Skin epidermis (tissue), 12 donors: ENCODE data around the gene KCNK17.

Source experiments
- H3K27ac ChIP-seq, 21 experiments: fragments of 200-600 bp; sonication (generic) in 11 of 21; one replicate each; pipeline ENCODE4 v1.5.0; 2020; ENCODE audit warnings: mild to moderate bottlenecking in 3 of 21, inconsistent platforms in 2 of 21, moderate library complexity in 2 of 21
- H3K4me3 ChIP-seq, 7 experiments: fragments of 200-600 bp; sonication (generic) in 2 of 7; one replicate each; pipeline ENCODE4 v1.5.0; 2020; ENCODE audit warnings: inconsistent platforms in 2 of 7, mild to moderate bottlenecking in 2 of 7, moderate library complexity in 1 of 7

The KCNK17 gene

DNA sequence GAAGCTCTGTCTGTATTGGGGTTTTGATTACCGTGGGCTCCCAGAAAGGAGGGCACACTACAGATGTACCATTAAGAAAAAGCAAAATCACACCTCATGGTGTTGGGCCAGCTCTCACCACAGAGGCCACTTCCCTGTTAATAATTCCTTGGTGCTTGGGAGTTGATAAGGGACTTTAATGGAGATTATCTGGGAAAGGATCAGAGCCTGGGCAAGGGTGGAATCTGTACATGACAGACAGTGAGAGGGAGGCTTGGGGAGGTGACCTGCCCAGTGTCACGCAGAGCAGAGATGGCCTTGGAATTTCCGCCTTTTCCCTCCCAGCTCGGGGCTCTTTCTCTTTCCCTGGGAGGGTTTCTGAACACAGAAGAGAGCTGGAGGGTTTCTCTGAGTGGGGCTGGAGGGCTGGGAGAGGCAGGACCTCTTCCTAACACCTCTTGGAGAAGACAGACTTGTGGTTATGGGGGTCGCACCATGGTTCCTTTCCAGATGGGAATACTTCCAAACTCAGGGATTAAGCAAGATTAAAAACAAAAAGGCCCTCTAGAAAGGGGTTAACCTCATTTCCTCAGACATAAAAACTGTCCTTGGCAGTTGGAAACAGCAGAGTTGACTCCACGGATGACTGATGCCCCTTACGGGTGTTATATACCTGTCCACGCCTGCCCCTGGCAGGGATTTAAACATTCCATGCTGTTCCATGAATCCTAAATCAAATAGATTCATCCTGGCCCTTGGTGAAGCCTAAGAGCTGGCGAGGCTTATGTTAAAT is 25.1 kb upstream of the KCNK17 start:
- Histone ChIP-seq H3K27ac (no peak overlapping the region), H3K4me3 (no peak overlapping the region)

DNA sequence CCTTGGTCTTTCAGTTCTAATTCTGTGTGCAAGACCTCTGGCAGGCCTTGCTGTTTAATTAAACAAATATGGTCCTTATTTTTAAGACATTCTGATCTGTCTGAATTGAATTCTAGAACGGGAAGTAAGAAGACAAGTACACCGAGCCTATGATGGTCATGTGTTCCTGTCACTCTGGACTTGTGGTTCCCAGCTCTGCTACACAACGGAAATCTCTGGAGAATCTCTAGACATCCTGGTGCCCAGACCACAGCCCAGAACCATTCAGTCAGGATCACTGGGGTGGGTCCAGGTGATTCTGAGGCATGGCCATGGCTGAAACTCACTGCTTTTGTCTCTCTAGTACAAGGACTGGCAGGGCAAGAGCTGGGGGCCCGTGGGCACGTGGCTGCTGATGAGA is 24.2 kb upstream of the KCNK17 start:
- Histone ChIP-seq H3K27ac (no peak overlapping the region), H3K4me3 (no peak overlapping the region)

DNA sequence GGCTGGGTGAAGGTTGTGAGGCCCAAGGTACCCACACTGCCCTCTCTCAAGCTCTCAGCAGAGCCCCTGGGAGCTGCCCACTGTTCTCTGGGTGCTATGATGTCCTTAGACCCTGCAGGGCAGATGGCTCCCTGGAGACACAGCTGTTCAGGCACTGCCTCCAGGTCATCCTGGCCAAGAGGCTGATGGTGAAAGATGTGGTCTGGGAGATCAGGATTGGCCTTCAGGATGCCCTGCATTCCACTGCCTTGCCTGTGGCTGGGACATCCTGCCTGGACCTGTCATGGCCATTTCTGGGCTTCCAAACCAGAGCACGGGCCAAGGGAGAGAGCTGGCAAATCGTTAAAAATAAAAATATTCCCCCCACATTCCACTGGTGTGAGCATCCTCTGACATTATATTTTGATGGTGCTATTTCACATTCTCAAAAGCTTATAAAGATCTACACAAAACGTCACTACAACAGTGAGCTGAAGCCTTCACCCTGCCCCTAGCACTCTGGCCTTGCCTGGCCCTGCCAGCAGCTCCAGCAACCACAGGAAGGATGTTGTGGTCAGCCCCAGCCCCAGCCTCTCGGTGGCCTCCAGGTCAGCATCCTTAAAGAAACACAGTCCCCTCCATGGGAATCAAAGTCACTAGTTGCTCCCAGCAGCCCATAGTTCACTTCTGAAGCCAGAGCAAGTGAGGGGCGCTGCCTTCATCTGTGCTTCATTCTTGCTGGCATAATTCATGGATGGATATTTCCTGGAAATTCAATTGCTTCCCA is 21.7 kb upstream of the KCNK17 start:
- H3K27ac ChIP-seq = no peak overlapping the region
- no peak overlapping the region for H3K4me3 ChIP-seq

DNA sequence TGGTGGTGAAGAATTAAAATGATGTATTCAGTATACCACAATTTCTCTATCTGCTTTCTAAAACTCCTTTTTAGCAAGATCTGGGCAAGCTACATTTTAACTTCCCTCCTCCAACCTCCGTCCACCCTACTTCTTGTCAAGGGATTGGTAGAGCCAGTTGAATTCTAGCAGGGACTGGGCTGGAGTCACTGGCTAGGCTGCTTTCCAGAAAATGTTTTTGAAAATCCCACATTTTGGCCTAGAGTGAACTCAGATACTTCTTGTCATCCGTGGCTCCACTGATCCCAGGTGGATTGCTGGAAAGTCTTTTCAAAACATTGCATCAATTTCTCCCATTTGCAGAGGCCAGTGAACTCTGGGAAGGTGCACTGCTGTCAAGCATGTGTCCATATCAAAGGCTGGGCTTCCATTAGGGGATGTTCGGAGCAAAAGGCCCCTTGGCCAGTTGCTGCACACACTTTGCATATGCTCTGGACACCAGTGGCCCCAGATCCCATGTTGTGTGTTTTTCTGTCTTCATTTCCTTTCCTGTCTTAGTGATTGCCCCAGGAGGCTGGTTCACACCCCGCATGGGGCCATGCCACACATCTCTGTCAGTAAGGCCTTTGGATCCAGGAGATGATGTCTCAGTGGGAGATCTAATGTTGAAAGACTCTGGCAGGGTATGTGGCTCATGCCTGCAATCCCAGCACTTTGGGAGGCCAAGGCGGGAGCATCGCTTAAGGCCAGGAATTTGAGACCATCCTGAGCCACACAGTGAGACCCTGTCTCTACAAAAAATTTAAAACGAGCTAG is 19.6 kb upstream of the KCNK17 start:
- no peak overlapping the region for H3K4me3 ChIP-seq
- no peak overlapping the region for H3K27ac ChIP-seq

DNA sequence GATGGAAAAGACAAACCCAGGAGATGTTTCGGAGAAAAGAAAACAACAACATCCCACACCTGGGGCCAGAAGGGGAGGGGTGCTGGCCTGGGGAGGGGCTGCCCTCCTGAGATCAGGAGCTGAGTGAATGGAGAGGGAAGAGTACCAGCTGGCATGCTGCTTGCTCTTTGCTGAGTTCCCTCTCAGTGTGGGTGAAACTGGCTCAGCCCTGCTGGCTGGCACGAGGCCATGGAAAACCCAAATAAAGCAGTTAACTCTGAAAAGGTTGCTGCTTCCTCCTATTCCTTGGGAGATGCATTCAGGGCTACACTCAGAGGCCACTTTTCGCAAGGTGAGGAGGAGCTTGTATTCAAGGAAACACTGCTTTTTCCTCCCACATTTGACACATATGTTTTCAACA is 16.3 kb upstream of the KCNK17 start:
- Histone ChIP-seq H3K4me3 (no peak overlapping the region), H3K27ac (no peak overlapping the region)

DNA sequence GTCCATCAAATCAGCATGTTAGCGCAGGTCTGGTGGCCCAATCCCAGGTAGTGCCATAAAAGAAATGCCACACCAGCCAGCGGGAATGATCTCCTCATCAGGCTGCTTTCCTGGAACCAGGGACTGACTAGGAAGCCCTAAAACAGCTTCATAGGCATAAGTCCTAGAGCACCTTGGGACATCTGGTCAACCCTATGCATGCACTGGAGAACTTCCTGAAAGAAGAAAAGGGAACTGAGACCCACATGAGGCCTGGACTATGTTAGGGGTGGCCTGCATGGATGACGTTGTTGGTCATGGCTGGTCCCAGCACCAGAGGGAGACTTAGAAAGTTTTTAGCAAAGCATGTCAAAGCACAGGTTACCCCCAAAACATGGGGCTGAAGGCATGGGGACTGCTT is 15.8 kb upstream of the KCNK17 start:
- Histone ChIP-seq H3K4me3 (no peak overlapping the region), H3K27ac (no peak overlapping the region)

DNA sequence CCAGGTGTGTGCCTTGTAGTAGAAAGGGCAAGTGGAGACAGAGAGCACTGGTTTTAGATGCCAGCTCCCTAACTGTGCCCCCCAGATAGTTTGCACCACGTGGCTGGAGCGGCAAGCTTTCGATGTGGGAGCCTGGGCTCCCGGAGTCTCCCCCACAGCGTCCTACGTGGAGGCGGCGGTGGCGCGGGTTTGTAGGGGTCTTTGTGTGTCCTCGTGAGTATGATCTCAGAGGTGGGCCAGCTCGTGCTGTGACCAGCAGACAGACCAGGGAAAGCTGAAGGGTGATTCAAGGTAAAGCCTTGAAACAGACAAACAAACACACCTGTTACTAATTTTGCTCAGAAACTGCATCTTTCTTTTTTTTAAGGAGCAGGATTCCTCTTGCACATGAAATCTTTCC is 13.8 kb upstream of the KCNK17 start:
- H3K27ac ChIP-seq = no peak overlapping the region
- H3K4me3 ChIP-seq = no peak overlapping the region

DNA sequence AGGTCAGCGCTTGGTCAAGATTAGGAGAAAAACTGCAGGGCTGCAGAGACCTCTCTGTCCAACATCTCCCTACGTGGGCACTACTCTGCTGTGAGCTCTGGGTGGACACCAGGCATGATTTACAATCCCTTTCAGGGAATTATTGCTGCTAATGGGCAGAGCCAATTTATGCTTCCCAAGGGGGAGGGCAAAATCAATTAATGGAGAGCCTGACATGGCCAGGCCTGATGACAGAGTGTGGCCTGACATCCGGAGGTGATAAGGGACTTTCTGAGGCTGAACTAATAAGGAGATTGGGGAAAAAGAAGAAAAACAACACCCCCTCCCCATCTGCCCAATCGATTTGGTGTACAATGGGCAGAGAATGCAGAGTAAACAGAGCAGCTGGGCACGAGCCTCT is 13.3 kb upstream of the KCNK17 start:
- H3K27ac ChIP-seq = no peak overlapping the region
- H3K4me3 ChIP-seq = no peak overlapping the region

DNA sequence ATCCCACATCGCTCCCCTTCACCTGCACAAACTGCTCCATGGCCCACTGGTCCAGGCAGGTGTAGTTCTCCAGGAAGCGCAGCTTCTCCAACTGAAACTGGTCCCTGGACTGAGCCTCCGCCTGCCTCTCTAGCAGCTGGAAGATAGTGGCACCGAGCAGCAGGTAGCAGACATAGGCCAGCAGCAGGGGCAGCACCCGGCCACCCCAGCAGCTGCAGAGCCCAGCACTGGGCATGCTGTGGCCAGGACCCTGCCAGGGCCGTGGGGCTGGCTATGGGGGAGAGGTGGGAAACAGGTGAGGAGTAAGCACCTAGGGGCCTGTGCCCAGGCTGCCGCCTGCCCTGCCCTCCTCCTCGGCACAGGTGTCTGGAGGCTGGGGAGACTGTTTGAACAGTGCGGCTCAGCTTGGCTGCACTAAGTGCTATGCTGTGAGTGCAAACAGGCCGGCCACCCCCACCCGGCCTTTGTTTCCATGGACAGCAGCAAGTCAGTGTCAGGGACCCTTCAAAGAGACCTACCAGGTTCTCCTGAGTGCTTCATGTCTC is 8.2 kb upstream of the KCNK17 start, which contains the start of gene KCNK16:
Gene KCNK16 (minus strand): TSS at position 397 of the 545 bp plus-strand sequence. CDS start 162 bp downstream, at position 235.
- H3K27ac ChIP-seq = no peak within 1 kb of the TSS
- no peak within 1 kb of the TSS for H3K4me3 ChIP-seq

DNA sequence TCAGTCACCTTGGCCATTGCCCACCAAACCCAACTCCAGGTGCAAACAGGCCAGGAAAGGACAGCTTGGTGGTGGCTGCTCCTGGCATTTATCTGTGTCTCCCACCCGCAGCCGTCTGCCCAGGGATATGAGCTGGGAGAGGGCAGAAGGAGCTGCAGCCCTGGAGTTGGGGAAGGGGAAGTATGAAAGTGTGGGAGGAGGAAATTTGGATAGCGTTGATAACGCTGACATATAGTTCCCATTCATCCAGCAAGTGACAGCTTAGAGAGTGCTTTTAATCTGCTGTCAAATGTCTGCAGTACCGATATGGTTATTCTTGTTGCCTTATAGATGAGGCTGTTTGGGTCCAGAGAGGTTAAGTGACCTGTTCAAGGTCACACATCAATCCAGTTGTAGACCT is 7.5 kb upstream of the KCNK17 start:
- no peak overlapping the region for H3K4me3 ChIP-seq
- no peak overlapping the region for H3K27ac ChIP-seq

DNA sequence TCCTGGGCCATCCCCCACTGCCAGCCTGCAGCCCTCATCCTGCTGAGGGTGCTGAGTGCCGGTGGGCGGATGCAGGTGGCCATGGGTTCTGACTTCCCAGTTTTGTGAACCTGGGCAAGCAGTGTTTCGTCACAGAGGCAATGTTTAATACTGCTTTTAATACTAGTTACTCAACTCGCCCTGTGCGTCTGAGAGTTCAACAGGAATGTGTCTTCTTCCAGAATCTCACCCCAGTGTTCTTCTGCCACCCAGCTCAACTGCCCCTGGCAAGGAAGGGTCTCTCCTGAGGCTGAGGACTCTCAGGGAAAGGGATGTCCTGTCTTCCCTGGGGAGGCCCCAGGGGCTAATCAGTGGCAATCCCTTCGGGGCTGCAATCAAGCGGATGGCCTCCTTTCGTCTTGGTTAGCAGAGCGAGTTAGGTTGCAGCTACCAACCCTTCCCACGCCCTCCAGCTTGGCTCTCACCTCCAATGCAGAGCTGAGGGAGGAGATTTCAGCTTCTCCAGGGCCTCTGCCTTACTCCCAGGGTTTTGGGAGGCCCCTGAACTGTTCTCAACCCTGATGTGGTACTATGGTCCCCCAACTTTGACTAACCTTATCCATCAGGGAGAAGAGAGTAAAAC is 6.3 kb upstream of the KCNK17 start:
- no peak overlapping the region for H3K4me3 ChIP-seq
- H3K27ac ChIP-seq = no peak overlapping the region

DNA sequence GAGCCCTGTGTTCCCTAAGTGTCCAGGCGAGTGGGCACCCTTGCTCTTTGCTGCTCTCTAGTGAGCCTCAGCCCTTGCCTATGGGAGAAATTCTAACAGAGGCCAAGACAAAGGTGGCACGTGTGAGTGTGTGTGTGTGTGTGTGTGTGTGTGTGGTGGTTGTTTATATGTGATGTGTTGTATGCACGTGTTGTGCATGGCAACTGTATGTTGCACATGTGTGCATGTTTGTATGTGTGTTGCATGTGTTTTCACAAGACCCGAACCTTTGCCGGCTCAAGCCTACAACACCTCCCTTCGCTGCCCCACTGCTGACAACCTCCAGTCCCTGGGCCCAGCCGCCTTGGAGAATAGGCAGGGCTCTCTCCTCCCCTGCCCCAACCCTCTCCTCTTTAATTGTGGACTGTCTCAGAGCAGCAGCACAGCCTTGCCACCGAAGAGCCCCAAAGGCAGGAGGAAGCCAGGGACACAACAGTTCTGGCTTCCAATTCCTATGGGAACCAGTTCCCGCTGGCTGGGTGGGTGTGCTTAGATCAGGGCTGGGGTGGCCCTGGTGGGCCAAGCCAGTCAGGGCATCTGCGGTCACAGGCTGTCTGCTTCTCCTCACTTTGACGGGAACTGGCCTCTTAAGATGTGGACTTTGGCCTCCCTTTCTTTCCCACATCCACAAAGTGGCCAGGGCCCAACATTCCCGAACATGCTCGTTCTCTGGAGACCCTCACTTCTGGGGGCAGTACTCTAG is 5.6 kb upstream of the KCNK17 start:
- Histone ChIP-seq H3K27ac (no peak overlapping the region), H3K4me3 (no peak overlapping the region)

DNA sequence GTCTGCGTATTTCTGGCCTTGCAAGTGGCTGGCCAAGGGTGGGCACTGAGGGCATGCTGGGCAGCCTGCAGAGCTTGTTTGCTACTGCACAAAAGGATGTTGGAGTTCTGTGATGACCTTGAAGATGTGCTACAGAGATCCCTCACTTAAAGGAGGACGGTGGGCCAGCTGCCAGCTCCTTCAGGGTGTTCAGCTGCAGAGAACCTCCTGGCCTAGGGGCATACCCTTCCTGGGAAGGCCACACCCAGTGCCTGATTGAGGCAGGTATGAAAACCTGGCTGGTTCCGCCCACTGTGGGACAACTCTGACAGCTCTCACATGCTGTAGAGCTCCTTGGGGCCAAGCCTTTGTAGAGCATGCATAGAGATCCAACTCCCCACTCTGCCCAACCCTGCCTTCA is 3.0 kb upstream of the KCNK17 start:
- Histone ChIP-seq H3K27ac (no peak overlapping the region), H3K4me3 (no peak overlapping the region)

DNA sequence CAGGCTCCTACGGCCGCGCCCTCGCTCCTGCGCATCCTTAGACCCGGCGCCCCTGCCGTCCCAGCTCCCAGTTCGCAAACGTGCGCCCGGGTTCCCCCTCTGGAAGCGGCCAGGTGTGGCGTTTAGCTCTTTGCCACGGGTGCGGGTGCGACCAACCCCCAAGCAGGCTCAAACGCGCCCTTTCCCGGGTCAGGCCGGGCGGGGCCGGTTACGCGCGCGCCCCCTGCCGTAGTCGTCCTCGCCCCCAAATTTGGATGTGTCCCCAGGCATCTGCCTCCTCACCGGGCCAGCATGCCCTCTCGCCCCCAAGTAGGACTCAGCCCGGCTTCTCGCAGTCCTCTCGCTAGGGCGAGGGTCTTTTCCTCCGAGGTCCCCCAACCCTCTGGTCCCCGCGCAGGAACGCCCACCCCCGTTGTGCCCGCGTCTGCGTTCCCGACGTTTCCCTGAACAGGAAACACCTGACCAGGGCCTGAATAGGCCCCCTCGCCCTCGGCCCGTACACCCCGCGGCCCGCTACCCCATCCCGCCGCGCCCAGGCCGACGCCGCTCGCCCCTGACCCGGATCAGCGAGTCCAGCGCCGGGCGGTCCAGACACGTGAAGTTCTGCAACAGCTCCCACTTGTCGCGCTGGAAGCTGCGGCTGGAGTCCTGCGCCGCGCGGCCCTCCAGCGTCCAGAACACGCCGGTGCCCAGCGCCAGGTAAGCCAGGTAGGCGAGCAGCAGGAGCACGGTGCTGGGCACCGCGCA is 520 bp downstream of the KCNK17 start:
- Histone ChIP-seq H3K4me3 (peak overlapping the region in 1 of 7 experiments; percentile 8), H3K27ac (no peak overlapping the region)

DNA sequence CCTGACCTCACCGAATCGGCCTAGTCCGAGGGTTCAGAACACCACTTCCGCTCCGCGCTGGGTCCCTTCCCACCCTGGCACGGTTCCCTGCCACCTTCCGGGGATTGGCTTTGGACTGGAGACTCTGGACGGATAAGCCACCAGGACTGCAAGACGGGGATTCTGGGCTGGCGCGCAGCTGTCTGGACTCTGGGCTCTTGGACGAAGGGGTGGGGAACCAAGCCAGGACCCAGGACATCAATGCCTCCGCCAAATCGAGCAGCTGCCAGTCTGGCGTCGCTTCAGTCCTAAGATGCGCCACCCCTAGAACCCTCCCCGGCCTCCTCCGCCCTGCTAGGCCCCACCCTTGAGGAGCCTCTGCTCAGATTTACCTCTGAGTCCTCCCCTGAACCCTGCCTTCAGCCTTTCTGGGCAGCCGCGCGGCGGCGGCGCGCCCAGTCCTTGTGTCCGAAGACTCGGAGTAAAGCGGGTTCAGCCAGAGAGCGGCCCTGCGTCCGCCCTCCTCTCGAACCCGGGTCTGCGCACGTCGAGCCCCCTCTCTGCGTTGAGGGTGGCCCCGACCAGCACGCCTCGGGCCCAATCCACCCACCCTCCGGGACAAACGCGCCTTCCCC is 1.2 kb downstream of the KCNK17 start:
- Histone ChIP-seq H3K27ac (no peak overlapping the region), H3K4me3 (no peak overlapping the region)

DNA sequence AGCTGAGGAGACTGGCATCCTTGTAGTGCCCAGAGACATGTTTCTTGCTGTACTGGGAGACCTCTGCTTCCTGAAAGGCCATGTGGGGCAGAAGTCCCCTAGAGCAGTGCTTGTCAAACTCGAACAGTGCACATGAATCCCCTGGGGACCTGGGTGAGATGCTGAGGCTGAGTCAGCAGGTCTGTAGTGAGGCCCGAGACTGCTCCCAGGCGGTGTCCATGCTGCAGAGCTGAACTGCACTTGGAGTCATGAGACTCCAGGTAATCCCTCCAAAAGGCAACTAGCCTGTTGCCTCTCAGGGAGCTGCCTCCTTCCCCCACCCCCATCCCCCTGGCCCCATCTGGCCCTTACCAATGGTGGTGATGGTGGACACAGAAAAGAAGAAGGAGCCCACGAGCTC is 3.7 kb downstream of the KCNK17 start:
- no peak overlapping the region for H3K27ac ChIP-seq
- H3K4me3 ChIP-seq = no peak overlapping the region

DNA sequence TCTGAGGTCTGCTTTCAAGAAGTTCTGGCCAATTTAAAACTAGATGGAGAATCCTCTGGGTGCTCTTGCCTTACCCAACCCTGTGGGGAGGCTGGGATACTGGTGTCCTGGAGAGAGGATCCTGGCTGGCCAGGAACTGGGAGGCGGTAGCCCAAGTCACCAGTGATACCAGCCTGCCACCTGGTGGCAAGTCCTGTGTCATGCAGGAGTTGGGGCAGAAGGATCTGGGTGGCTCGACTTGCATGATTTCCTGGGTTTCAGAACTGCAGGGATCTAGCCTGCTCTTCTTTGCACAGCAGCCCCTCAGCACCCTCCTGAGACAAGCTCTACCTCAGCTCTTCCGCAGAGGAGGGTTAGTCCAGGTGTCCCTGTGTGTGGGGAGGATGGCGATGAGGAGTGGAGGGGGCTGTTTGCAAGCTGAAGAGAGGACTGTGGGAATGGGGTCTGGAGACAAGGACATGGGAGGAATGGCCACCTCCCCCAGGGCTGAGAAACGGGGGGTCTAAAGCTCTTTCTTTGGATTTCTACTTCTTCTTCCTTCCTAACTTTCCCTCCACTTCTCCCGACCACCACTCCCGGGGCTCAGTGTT is 4.2 kb downstream of the KCNK17 start:
- Histone ChIP-seq H3K4me3 (no peak overlapping the region), H3K27ac (no peak overlapping the region)

DNA sequence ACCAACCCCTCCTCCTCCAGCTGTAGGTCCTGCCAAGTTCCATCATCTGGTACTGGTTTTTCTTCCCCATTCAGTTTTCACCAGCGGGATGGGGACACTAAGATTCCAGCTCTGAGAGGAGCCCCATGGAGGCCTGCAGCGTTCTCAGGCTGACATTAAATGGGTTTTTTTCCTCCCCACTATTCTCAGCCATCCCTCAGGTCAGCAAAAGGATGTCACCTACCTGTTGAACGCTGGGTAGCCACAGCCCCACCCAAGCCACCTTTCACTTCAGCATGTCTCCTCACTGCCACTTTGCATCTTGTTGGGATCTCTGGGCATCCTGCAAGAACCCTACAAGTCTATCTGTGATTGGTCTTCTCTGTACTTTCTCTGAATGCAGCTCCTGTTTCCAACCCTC is 6.8 kb downstream of the KCNK17 start:
- H3K4me3 ChIP-seq = no peak overlapping the region
- H3K27ac ChIP-seq = no peak overlapping the region
